Astrocyte (in vitro differentiated cells and primary cell): ENCODE results near the gene APBB3.

ENCODE experiments used
- EZH2 ChIP-seq: IDR thresholded peaks from 2 replicates; pipeline ENCODE4 v1.6.1; 2012; ENCODE audit warnings: mild to moderate bottlenecking, low read length, inconsistent platforms; ENCODE audit not compliant: insufficient read depth
- TF ChIP-seq, protein P1 (sequence below): IDR thresholded peaks from 2 replicates; pipeline ENCODE4 v1.5.1; 2011; ENCODE audit warnings: low read depth, mild to moderate bottlenecking, inconsistent platforms, low read length, moderate library complexity; ENCODE audit not compliant: insufficient read depth

DNA sequence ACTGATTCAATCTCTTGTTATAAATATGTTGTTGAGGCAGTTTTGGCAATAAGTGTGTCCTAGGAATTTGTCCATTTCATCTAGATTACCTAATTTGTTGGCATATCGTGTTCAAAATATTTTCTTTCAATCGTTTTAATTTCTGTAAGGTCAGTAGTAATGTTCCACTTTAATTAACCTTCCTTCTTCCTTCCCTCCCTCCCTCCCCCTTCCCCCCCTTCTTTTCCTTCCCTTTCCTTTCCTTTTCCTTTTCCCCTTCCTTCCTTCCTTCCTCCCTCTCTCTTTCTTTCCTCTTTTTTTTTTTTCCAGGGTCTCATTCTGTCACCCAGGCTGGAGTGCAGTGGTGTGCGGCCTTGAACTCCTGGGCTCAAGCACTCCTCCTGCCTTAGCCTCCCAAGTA is 41.5 kb upstream of the APBB3 start:
- TF ChIP-seq, protein P1, sequence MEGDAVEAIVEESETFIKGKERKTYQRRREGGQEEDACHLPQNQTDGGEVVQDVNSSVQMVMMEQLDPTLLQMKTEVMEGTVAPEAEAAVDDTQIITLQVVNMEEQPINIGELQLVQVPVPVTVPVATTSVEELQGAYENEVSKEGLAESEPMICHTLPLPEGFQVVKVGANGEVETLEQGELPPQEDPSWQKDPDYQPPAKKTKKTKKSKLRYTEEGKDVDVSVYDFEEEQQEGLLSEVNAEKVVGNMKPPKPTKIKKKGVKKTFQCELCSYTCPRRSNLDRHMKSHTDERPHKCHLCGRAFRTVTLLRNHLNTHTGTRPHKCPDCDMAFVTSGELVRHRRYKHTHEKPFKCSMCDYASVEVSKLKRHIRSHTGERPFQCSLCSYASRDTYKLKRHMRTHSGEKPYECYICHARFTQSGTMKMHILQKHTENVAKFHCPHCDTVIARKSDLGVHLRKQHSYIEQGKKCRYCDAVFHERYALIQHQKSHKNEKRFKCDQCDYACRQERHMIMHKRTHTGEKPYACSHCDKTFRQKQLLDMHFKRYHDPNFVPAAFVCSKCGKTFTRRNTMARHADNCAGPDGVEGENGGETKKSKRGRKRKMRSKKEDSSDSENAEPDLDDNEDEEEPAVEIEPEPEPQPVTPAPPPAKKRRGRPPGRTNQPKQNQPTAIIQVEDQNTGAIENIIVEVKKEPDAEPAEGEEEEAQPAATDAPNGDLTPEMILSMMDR: no peak
- no peak for TF ChIP-seq EZH2
